Measurements from ENCODE around the gene ADGB.

DNA sequence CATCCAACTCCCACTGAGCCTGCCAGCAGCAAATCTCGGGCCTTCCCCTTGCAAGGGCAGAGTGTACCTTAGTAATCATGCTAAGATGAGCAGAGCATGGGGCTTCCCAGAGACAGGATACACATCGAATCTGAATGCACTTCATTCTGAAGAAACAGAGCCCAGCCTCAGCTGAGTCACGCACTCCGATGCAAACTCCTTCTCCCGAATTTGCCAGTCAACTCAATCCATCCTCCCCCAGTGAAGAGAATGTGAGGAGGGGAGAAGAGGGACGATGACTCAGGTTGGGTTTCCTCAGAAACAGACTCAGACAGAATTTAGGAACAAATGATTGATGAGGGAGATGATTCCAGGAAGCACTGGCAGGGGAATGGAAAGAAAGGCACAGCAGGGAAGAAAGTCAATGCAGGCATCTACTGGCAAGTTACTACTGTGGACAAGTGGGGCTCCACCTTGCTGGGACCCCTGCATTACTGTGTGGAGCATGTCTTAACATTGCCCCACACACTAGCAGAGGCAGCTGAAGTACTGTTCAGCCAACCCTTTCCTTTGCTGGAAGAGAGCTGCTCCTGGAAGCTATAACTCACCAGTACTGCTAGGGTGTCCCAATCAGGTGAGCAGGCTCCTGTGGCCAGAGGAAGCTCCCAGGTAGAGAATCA lies 251.6 kb downstream of the ADGB start:
- TF ChIP-seq, protein P1, sequence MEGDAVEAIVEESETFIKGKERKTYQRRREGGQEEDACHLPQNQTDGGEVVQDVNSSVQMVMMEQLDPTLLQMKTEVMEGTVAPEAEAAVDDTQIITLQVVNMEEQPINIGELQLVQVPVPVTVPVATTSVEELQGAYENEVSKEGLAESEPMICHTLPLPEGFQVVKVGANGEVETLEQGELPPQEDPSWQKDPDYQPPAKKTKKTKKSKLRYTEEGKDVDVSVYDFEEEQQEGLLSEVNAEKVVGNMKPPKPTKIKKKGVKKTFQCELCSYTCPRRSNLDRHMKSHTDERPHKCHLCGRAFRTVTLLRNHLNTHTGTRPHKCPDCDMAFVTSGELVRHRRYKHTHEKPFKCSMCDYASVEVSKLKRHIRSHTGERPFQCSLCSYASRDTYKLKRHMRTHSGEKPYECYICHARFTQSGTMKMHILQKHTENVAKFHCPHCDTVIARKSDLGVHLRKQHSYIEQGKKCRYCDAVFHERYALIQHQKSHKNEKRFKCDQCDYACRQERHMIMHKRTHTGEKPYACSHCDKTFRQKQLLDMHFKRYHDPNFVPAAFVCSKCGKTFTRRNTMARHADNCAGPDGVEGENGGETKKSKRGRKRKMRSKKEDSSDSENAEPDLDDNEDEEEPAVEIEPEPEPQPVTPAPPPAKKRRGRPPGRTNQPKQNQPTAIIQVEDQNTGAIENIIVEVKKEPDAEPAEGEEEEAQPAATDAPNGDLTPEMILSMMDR (IDR thresholded peaks at IDR 0.05; ENCODE audit: low read depth, low read length): no peak
- no peak for TF ChIP-seq POLR2A (IDR thresholded peaks at IDR 0.05; ENCODE audit: extremely low read depth, insufficient read length)
- TF ChIP-seq MYC (IDR thresholded peaks at IDR 0.05; ENCODE audit: low read depth, low read length): no peak
